ENCODE measurements around the gene RTL10.

Gene RTL10

DNA sequence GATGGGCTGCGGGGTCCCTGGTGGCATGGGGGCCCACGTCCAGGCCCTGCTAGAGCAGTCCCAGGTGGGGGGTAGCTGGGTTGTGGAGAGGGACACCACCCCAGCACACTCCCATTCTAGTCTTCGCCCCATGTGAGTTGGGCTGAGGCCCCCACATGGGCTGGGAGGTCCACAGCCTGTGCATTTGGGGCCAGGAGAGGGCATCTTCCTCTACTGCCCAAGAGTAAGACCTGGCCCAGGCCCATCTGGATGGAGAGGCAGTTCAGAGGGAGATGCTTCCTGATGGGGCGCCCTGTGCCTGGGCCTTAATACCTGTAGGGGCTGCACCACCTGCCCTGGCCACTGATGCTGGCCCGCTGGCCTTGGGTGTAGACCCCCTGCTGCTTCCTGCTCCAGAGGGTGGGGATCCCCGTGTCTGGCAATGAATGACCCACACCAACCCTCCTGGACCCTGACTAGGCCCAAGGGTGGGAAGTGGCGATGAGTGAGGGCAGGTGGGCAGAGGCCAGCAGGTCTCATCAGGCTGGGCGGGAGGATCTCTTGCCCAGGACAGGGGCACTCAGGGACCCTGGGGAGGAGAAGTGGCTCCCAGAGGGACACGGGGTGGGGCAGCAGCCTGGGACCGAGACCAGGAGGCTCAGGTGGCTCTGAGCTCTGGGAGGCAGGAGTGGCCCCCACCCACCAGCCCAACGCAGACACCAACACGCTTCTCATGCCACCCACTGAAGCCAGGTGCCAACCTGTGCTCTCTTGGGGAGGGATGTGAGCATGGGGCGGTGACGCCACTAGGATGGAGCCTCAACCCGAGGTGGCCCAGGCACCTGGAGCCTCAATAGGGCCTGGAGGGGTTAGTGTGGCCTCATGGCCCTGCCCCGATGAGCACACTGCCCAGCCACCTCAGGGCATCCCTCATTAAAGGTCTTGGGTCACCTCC lies 17.4 kb upstream of the RTL10 start:
- Histone ChIP-seq H3K9ac (ENCODE audit: low read depth, low read length) (no peak overlapping the region), H2AFZ (ENCODE audit: low read depth, low read length) (no peak overlapping the region), H3K4me3 (ENCODE audit: low read depth in 1 of 2, low read length in 2 of 2) (no peak overlapping the region), H3K27ac (ENCODE audit: low read length) (no peak overlapping the region), H3K79me2 (ENCODE audit: insufficient read depth, low read length) (no peaks in the 10 kb centered on the region), H3K4me1 (ENCODE audit: insufficient read depth, low read length) (no peaks in the 10 kb centered on the region), H3K4me2 (ENCODE audit: insufficient read depth, low read length) (no peak overlapping the region), H3K9me3 (ENCODE audit: insufficient read depth, low read length, severe bottlenecking) (no peaks in the 10 kb centered on the region), H3K27me3 (ENCODE audit: insufficient read depth, low read length, poor library complexity) (no peaks in the 10 kb centered on the region), H3K36me3 (ENCODE audit: insufficient read depth, low read length) (no peaks in the 10 kb centered on the region), H4K20me1 (ENCODE audit: insufficient read depth, low read length) (no peaks in the 10 kb centered on the region)
- ATAC-seq (ENCODE audit: insufficient read depth, low read depth) (no peak), DNase-seq (peak; percentile 3)
- TF ChIP-seq, protein P1, sequence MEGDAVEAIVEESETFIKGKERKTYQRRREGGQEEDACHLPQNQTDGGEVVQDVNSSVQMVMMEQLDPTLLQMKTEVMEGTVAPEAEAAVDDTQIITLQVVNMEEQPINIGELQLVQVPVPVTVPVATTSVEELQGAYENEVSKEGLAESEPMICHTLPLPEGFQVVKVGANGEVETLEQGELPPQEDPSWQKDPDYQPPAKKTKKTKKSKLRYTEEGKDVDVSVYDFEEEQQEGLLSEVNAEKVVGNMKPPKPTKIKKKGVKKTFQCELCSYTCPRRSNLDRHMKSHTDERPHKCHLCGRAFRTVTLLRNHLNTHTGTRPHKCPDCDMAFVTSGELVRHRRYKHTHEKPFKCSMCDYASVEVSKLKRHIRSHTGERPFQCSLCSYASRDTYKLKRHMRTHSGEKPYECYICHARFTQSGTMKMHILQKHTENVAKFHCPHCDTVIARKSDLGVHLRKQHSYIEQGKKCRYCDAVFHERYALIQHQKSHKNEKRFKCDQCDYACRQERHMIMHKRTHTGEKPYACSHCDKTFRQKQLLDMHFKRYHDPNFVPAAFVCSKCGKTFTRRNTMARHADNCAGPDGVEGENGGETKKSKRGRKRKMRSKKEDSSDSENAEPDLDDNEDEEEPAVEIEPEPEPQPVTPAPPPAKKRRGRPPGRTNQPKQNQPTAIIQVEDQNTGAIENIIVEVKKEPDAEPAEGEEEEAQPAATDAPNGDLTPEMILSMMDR (IDR thresholded peaks at IDR 0.05; ENCODE audit: borderline replicate concordance, extremely low read depth, low read length, poor library complexity, severe bottlenecking): no peak
- no peak for TF ChIP-seq EZH2 (IDR thresholded peaks at IDR 0.05; ENCODE audit: borderline replicate concordance, low read depth, low read length, severe bottlenecking)

DNA sequence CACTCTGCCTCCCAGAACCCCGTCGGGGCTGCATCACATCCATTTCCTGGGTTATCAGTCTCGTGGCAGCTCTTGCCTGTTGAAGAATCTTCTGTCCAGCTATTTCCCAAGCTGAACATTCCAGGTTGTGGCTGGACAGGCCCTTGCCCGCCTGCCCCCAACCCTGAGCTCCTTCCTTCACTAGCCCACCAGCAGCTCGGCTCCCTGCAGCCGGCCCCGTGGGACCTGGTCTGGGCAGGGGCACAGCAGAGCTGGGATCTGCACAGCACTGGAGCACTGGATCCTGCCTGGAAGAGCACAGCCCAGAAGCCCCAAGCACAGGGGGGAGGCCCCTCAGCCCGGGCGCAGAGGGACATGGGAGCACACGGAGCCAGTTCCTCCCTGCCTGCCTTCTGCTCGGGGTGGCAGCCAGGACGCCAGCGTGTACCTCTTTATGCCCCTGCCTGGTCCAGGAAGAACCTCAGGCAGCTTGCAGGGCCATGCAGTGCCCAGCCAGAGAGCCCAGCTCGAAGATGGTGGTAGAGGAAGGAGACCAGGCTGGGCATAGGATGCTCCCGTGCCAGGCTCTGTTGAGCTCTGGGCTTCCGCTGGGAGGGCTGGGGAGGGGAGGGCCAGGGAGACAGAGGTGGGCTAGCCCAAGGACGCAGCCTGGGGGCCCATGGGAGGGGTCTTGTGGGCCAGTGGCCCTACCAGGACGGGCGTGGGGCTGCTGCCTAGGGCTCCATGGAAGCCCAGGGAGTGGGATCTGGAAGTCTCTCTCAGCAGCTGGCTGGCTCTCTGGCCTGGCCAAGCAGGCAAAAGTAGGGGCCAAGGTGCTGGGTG lies 16.6 kb upstream of the RTL10 start:
- no peak for TF ChIP-seq EZH2 (IDR thresholded peaks at IDR 0.05; ENCODE audit: borderline replicate concordance, low read depth, low read length, severe bottlenecking)
- TF ChIP-seq, protein P1 (IDR thresholded peaks at IDR 0.05; ENCODE audit: borderline replicate concordance, extremely low read depth, low read length, poor library complexity, severe bottlenecking): no peak
- DNase-seq: no peak
- H3K4me2 ChIP-seq (ENCODE audit: insufficient read depth, low read length): no peak overlapping the region
- H3K27ac ChIP-seq (ENCODE audit: low read length): peak overlapping the region; percentile 32; the same call in 1 of the 2 replicates
- H2AFZ ChIP-seq (ENCODE audit: low read depth, low read length): no peak overlapping the region
- H3K79me2 ChIP-seq (ENCODE audit: insufficient read depth, low read length): no peaks in the 10 kb centered on the region
- no peaks in the 10 kb centered on the region for H3K36me3 ChIP-seq (ENCODE audit: insufficient read depth, low read length)
- H3K4me3 ChIP-seq (ENCODE audit: low read depth in 1 of 2, low read length in 2 of 2): no peak overlapping the region
- ATAC-seq (ENCODE audit: insufficient read depth, low read depth): no peak
- no peaks in the 10 kb centered on the region for H3K4me1 ChIP-seq (ENCODE audit: insufficient read depth, low read length)
- no peak overlapping the region for H3K9ac ChIP-seq (ENCODE audit: low read depth, low read length)
- H3K9me3 ChIP-seq (ENCODE audit: insufficient read depth, low read length, severe bottlenecking): no peaks in the 10 kb centered on the region
- H3K27me3 ChIP-seq (ENCODE audit: insufficient read depth, low read length, poor library complexity): no peaks in the 10 kb centered on the region
- H4K20me1 ChIP-seq (ENCODE audit: insufficient read depth, low read length): no peaks in the 10 kb centered on the region

DNA sequence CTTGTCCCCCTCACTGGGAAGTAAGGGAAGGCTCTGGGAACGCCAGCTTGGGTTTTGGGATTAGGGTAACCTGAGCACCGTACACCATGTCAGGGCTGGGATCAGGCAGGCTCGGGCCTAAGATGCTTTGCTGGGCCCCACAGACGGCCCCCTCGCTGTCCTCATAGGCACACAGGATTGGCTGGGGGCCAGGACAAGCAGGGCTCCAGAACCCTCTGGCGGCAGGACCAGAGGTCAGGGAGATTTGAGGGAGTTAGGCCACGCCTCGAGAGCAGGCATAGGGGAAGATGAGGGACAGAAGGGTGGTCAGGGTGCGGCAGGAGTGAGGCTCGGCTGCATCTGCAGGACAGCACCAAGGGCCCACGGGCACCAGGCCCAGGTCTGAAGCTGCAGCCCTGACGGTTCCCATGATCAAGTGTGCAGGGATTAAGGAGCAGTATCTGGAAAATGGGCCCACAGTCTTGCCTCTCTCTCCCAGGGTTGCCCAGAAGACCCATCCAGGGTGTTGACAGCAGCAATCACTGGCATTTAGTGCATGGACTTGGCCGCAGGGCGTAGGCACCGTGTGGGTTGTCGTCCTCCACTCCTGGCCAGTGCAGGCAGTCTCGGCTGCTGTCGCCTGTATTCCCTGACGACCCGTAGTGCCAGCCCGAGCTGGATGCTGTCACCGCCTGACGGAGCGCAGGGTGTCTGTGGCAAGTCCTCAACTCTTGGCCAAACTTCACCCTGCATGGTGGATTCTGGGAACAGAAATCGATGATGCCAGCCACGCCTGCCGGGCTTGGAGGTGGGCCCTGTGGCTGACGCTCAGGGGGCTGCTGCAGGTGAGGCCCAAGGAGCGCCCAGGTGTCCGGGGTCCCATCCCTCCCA lies 15.7 kb upstream of the RTL10 start:
- no peak for ATAC-seq (ENCODE audit: insufficient read depth, low read depth)
- Histone ChIP-seq H2AFZ (ENCODE audit: low read depth, low read length) (no peak overlapping the region), H3K9me3 (ENCODE audit: insufficient read depth, low read length, severe bottlenecking) (no peaks in the 10 kb centered on the region), H3K4me1 (ENCODE audit: insufficient read depth, low read length) (no peaks in the 10 kb centered on the region), H4K20me1 (ENCODE audit: insufficient read depth, low read length) (no peaks in the 10 kb centered on the region), H3K36me3 (ENCODE audit: insufficient read depth, low read length) (no peaks in the 10 kb centered on the region), H3K27ac (ENCODE audit: low read length) (no peak overlapping the region), H3K27me3 (ENCODE audit: insufficient read depth, low read length, poor library complexity) (no peaks in the 10 kb centered on the region), H3K4me3 (ENCODE audit: low read depth in 1 of 2, low read length in 2 of 2) (no peak overlapping the region), H3K79me2 (ENCODE audit: insufficient read depth, low read length) (no peaks in the 10 kb centered on the region), H3K4me2 (ENCODE audit: insufficient read depth, low read length) (no peak overlapping the region), H3K9ac (ENCODE audit: low read depth, low read length) (no peak overlapping the region)
- TF ChIP-seq EZH2 (IDR thresholded peaks at IDR 0.05; ENCODE audit: borderline replicate concordance, low read depth, low read length, severe bottlenecking): no peak
- no peak for DNase-seq
